H1 (cell line): ENCODE measurements around the gene CDKN2C.

Source experiments
- BRCA1 ChIP-seq: IDR thresholded peaks from 2 replicates; pipeline ENCODE4 v1.6.1; 2012; ENCODE audit warnings: low read depth, low read length, improper control_type of control experiment
- CEBPB ChIP-seq: IDR thresholded peaks from 2 replicates; pipeline ENCODE4 v1.6.1; 2012; ENCODE audit warnings: low read depth, low read length
- HDAC6 ChIP-seq: IDR thresholded peaks from one replicate; pipeline ENCODE4 v1.7.1; 2012; ENCODE audit warnings: low read depth, mild to moderate bottlenecking, inconsistent platforms, low read length, moderate library complexity
- MAFK ChIP-seq: IDR thresholded peaks from 2 replicates; pipeline ENCODE4 v1.6.1; 2012; ENCODE audit warnings: low read depth, mild to moderate bottlenecking, improper control_type of control experiment, low read length
- POLR2AphosphoS5 ChIP-seq: IDR thresholded peaks from 2 replicates; pipeline ENCODE4 v1.6.1; 2011; ENCODE audit warnings: low read depth, low read length
- RAD21 ChIP-seq, 2 experiments: IDR thresholded peaks in 1 of 2; conservative IDR thresholded peaks in 1 of 2; 2 replicates each; pipeline ENCODE4 v1.6.1; 2011; ENCODE audit warnings: low read depth in 2 of 2, low read length in 2 of 2, improper control_type of control experiment in 1 of 2, inconsistent platforms in 1 of 2, mild to moderate bottlenecking in 1 of 2, moderate library complexity in 1 of 2
- SP1 ChIP-seq: IDR thresholded peaks from 2 replicates; pipeline ENCODE4 v1.6.1; 2011; ENCODE audit warnings: low read depth, low read length
- ZNF274 ChIP-seq: IDR thresholded peaks from 2 replicates; pipeline ENCODE4 v1.7.0; 2012; ENCODE audit warnings: low read length, borderline replicate concordance; ENCODE audit errors: extremely low read depth
- TF ChIP-seq, protein P1 (sequence below), 3 experiments: IDR thresholded peaks; 1 replicate in 2 of 3; 2 replicates in 1 of 3; pipeline versions ENCODE4 v1.5.1 to v1.6.1; 2011; ENCODE audit warnings: low read length in 3 of 3, mild to moderate bottlenecking in 3 of 3, inconsistent platforms in 2 of 3, low read depth in 1 of 3, moderate library complexity in 1 of 3; ENCODE audit not compliant: insufficient read depth in 1 of 3; ENCODE audit errors: control extremely low read depth in 1 of 3
- TF ChIP-seq, protein P2 (sequence below): IDR thresholded peaks from 2 replicates; pipeline ENCODE4 v1.6.1; 2011; ENCODE audit warnings: low read length, improper control_type of control experiment

DNA sequence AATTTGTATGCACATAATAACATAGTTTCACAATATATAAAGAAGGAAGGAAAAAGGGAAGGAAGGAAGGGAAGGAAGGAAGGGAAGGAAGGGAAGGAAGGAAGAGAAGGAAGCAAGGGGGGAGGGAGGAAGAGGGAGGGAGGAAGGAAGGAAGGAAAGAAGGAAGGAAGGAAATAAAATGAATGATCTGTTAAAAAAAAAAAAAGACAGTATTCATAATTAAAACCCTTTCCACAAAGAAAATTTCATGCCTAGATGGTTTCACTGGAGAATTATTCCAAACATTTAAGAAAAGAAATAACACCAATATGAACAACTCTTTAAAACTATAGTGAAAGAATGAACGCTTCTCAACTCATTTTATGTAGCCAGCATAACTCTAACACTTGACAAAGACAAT, 44.8 kb downstream of the CDKN2C start:
- TF ChIP-seq, protein P1, sequence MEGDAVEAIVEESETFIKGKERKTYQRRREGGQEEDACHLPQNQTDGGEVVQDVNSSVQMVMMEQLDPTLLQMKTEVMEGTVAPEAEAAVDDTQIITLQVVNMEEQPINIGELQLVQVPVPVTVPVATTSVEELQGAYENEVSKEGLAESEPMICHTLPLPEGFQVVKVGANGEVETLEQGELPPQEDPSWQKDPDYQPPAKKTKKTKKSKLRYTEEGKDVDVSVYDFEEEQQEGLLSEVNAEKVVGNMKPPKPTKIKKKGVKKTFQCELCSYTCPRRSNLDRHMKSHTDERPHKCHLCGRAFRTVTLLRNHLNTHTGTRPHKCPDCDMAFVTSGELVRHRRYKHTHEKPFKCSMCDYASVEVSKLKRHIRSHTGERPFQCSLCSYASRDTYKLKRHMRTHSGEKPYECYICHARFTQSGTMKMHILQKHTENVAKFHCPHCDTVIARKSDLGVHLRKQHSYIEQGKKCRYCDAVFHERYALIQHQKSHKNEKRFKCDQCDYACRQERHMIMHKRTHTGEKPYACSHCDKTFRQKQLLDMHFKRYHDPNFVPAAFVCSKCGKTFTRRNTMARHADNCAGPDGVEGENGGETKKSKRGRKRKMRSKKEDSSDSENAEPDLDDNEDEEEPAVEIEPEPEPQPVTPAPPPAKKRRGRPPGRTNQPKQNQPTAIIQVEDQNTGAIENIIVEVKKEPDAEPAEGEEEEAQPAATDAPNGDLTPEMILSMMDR (IDR thresholded peaks at IDR 0.05; ENCODE audit: control extremely low read depth in 1 of 3, insufficient read depth in 1 of 3, low read depth in 1 of 3, low read length in 3 of 3): no peak
- no peak for TF ChIP-seq ZNF274
- TF ChIP-seq SP1: no peak
- TF ChIP-seq, protein P2, sequence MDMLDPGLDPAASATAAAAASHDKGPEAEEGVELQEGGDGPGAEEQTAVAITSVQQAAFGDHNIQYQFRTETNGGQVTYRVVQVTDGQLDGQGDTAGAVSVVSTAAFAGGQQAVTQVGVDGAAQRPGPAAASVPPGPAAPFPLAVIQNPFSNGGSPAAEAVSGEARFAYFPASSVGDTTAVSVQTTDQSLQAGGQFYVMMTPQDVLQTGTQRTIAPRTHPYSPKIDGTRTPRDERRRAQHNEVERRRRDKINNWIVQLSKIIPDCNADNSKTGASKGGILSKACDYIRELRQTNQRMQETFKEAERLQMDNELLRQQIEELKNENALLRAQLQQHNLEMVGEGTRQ: no peak
- TF ChIP-seq MAFK: no peak
- TF ChIP-seq BRCA1: no peak
- TF ChIP-seq CEBPB: no peak
- TF ChIP-seq POLR2AphosphoS5: no peak
- TF ChIP-seq HDAC6: no peak
- TF ChIP-seq RAD21 (IDR thresholded peaks at IDR 0.05 in 1 of 2, conservative IDR thresholded peaks at IDR 0.05 in 1 of 2; ENCODE audit: low read depth in 2 of 2, low read length in 2 of 2): no peak
